PC-9 (cell line): ENCODE data around the gene MID2. TPM values are rescaled to one million over a fixed set of nuclear protein-coding genes. Genes with fewer than 3 reads are reported as not detected.

Experiments used
- BruUV-seq: library from RNA; stranded (reverse); fragments of 400-500 nt; replicated peaks from 2 replicates; lab custom pipeline; 2021; lab: Mats Ljungman, UMichigan
- CTCF ChIA-PET: fragments of 300-600 bp; sonication (Branson Sonifier 250); formaldehyde crosslinking; loops from one replicate; lab custom pipeline; 2022; ENCODE audit warnings: antibody characterized with exemption; lab: Charles Lee
- POLR2A ChIA-PET: fragments of 300-600 bp; sonication (Branson Sonifier 250); formaldehyde crosslinking; loops from one replicate; lab custom pipeline; 2022; ENCODE audit warnings: antibody characterized with exemption; ENCODE audit not compliant: unreplicated experiment; lab: Charles Lee
- DNase-seq, 2 experiments: peaks; one replicate each; pipeline versions ENCODE4 v3.0.0 to v3.0.0-alpha.2; 2015 to 2022; ENCODE audit warnings: mixed read lengths in 1 of 2
- H2AFZ ChIP-seq: fragments of 200-600 bp; sonication (generic); 2 replicates; pipeline ENCODE4 v1.8.1; 2017; ENCODE audit warnings: antibody characterized with exemption
- H3F3A ChIP-seq: fragments of 200-600 bp; sonication (generic); 2 replicates; pipeline ENCODE4 v1.8.1; 2017; ENCODE audit warnings: antibody characterized with exemption, mild to moderate bottlenecking, low read depth; ENCODE audit not compliant: insufficient read depth
- H3K27ac ChIP-seq: fragments of 200-600 bp; sonication (generic); 2 replicates; pipeline ENCODE4 v1.6.1; 2016; ENCODE audit warnings: mixed run types
- H3K27me3 ChIP-seq: fragments of 200-600 bp; sonication (generic); 2 replicates; pipeline ENCODE4 v1.6.1; 2016; ENCODE audit warnings: low read depth, mixed run types; ENCODE audit not compliant: insufficient read depth
- H3K36me3 ChIP-seq: fragments of 200-600 bp; sonication (generic); 2 replicates; pipeline ENCODE4 v1.6.1; 2016; ENCODE audit warnings: low read depth, mixed run types
- H3K4me1 ChIP-seq: fragments of 200-600 bp; sonication (generic); replicated peaks from 2 replicates; pipeline ENCODE4 v1.6.1; 2016; ENCODE audit warnings: mixed run types; ENCODE audit not compliant: insufficient read depth
- H3K4me2 ChIP-seq: fragments of 200-600 bp; sonication (generic); 2 replicates; pipeline ENCODE4 v1.6.1; 2017; ENCODE audit warnings: mixed run types
- H3K4me3 ChIP-seq: fragments of 200-600 bp; sonication (generic); 2 replicates; pipeline ENCODE4 v1.6.1; 2016; ENCODE audit warnings: mixed run types
- H3K79me2 ChIP-seq: fragments of 200-600 bp; sonication (generic); 2 replicates; pipeline ENCODE4 v1.6.1; 2017; ENCODE audit warnings: low read depth, mixed run types
- H3K9me2 ChIP-seq: fragments of 200-600 bp; sonication (generic); 2 replicates; pipeline ENCODE4 v1.8.1; 2017; ENCODE audit warnings: mild to moderate bottlenecking; ENCODE audit not compliant: insufficient read depth
- H3K9me3 ChIP-seq: fragments of 200-600 bp; sonication (generic); 2 replicates; pipeline ENCODE4 v1.8.1; 2016; ENCODE audit warnings: low read depth; ENCODE audit not compliant: insufficient read depth
- H4K20me1 ChIP-seq: fragments of 200-600 bp; sonication (generic); 2 replicates; pipeline ENCODE4 v1.8.1; 2017; ENCODE audit not compliant: insufficient read depth
- EZH2 ChIP-seq: fragments of 200-600 bp; sonication (generic); IDR thresholded peaks from 2 replicates; pipeline ENCODE4 v1.8.0; 2017; ENCODE audit warnings: antibody characterized with exemption, low read depth
- intact Hi-C: fragments of 100-400 bp; cut with micrococcal nuclease; formaldehyde crosslinking; loops from one replicate; pipeline ENCODE4 v1.10.0; 2022; ENCODE audit not compliant: unreplicated experiment
- total RNA-seq: library from RNA; stranded (reverse); gene quantifications from 2 replicates; pipeline ENCODE4 v1.2.3, GENCODE V29; 2021
- TF ChIP-seq, protein P1 (sequence below): fragments of 200-600 bp; sonication (generic); conservative IDR thresholded peaks from 2 replicates; pipeline ENCODE4 v1.6.1; 2017; ENCODE audit warnings: mixed run types, antibody characterized with exemption, mild to moderate bottlenecking, moderate library complexity

MID2 gene
- total RNA-seq, 1 experiment from 2014 or later = 1.0 TPM

GRCh38 chrX:107970073-107970472, 144.4 kb downstream of the MID2 start:
- Histone ChIP-seq H3K79me2 (no peaks in the 10 kb centered on the region), H4K20me1 (no peaks in the 10 kb centered on the region), H3K4me1 (no peaks in the 10 kb centered on the region), H3K36me3 (no peaks in the 10 kb centered on the region), H3K27ac (no peak overlapping the region), H2AFZ (no peak overlapping the region), H3K9me2 (no peaks in the 10 kb centered on the region), H3F3A (no peaks in the 10 kb centered on the region), H3K4me2 (no peak overlapping the region), H3K27me3 (no peaks in the 10 kb centered on the region), H3K9me3 (no peaks in the 10 kb centered on the region), H3K4me3 (no peak overlapping the region)
- TF ChIP-seq, protein P1, sequence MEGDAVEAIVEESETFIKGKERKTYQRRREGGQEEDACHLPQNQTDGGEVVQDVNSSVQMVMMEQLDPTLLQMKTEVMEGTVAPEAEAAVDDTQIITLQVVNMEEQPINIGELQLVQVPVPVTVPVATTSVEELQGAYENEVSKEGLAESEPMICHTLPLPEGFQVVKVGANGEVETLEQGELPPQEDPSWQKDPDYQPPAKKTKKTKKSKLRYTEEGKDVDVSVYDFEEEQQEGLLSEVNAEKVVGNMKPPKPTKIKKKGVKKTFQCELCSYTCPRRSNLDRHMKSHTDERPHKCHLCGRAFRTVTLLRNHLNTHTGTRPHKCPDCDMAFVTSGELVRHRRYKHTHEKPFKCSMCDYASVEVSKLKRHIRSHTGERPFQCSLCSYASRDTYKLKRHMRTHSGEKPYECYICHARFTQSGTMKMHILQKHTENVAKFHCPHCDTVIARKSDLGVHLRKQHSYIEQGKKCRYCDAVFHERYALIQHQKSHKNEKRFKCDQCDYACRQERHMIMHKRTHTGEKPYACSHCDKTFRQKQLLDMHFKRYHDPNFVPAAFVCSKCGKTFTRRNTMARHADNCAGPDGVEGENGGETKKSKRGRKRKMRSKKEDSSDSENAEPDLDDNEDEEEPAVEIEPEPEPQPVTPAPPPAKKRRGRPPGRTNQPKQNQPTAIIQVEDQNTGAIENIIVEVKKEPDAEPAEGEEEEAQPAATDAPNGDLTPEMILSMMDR = no peak
- no peak for TF ChIP-seq EZH2
- BruUV-seq = no TSS peak
- ChIA-PET POLR2A (no interaction called here), CTCF (no interaction called here)
- DNase-seq = no peak
- intact Hi-C loops = no loop called here

DNA sequence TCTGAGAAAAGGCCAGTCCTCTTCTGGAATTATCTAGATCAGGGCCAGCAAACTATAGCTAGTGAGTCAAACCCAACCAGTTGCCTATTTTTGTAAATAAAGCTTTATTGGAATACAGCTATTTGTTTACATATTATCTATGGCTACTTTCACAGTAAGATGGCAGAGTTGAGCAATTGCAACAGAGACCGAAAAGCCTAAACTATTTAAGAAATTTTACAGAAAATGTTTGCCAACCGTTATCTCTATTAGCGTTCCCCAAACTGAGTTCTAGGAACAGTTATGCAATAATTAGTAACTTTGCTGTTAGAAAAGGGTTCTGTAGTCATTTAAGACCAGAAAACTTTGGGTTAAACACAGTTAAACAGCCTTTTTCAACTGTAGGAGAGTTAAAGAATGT, 146.0 kb downstream of the MID2 start:
- no peaks in the 10 kb centered on the region for H3K79me2 ChIP-seq
- POLR2A ChIA-PET = no interaction called here
- H3F3A ChIP-seq = no peaks in the 10 kb centered on the region
- CTCF ChIA-PET = no interaction called here
- H2AFZ ChIP-seq = no peak overlapping the region
- no peaks in the 10 kb centered on the region for H4K20me1 ChIP-seq
- TF ChIP-seq, protein P1 = no peak
- no peak for TF ChIP-seq EZH2
- no peaks in the 10 kb centered on the region for H3K9me2 ChIP-seq
- intact Hi-C loops = no loop called here
- H3K27me3 ChIP-seq = no peaks in the 10 kb centered on the region
- H3K27ac ChIP-seq = no peak overlapping the region
- no peaks in the 10 kb centered on the region for H3K9me3 ChIP-seq
- no TSS peak for BruUV-seq
- H3K4me3 ChIP-seq = no peak overlapping the region
- H3K4me1 ChIP-seq = no peaks in the 10 kb centered on the region
- DNase-seq = no peak
- H3K4me2 ChIP-seq = no peak overlapping the region
- no peaks in the 10 kb centered on the region for H3K36me3 ChIP-seq

Other genes starting within 250 kb of the MID2 start
- gene PRPS1, start 197.4 kb upstream of the MID2 start, total RNA-seq = 67.4 and 67.9 TPM in 2 replicates
- gene TSC22D3, start 50.1 kb upstream of the MID2 start, total RNA-seq = 43.5 and 43.9 TPM in 2 replicates
- not detected in 2 replicates for gene NCBP2L, start 48.1 kb upstream of the MID2 start, total RNA-seq
- not detected in 2 replicates for gene TEX13B, start 156.5 kb downstream of the MID2 start, total RNA-seq
- not detected in 2 replicates for gene VSIG1, start 219.2 kb downstream of the MID2 start, total RNA-seq